H1 (cell line): ENCODE results near the gene SMYD3. TPM values are rescaled to one million over a fixed set of nuclear protein-coding genes. Genes with fewer than 3 reads are reported as not detected.

Experiments
- CTCF ChIA-PET: fragments of 300-600 bp; sonication (Branson Sonifier 250); formaldehyde crosslinking; loops from one replicate; lab custom pipeline; 2021; ENCODE audit not compliant: partially characterized antibody; lab: Charles Lee
- POLR2A ChIA-PET: fragments of 300-600 bp; sonication (Branson Sonifier 250); formaldehyde crosslinking; loops from one replicate; lab custom pipeline; 2021; ENCODE audit warnings: inconsistent platforms; ENCODE audit not compliant: partially characterized antibody; lab: Charles Lee
- DNase-seq, 2 experiments: peaks; one replicate each; pipeline versions ENCODE4 v3.0.0 to v3.0.0-alpha.2; 2010 to 2022; ENCODE audit warnings: low spot score in 2 of 2, low read depth in 1 of 2, mixed read lengths in 1 of 2
- FAIRE-seq: peaks from 2 replicates; lab custom pipeline; 2011; peaks lifted over from hg19 to GRCh38; lab: Jason Lieb, UNC
- H2AFZ ChIP-seq: 2 replicates; pipeline ENCODE4 v1.8.1; 2012; ENCODE audit warnings: low read length, inconsistent platforms
- H2AK5ac ChIP-seq: 2 replicates; pipeline ENCODE4 v1.6.1; 2013; ENCODE audit warnings: low read depth, low read length
- H2BK120ac ChIP-seq: replicated peaks from 2 replicates; pipeline ENCODE3; 2013; ENCODE audit warnings: low read depth, low read length, inconsistent platforms
- H2BK12ac ChIP-seq: 2 replicates; pipeline ENCODE4 v1.6.1; 2013; ENCODE audit warnings: low read depth, low read length
- H2BK15ac ChIP-seq: 2 replicates; pipeline ENCODE4 v1.6.1; 2013; ENCODE audit warnings: low read length
- H2BK20ac ChIP-seq: 2 replicates; pipeline ENCODE4 v1.6.1; 2013; ENCODE audit warnings: low read length
- H2BK5ac ChIP-seq: 2 replicates; pipeline ENCODE4 v1.6.1; 2013; ENCODE audit warnings: low read depth, low read length
- H3K14ac ChIP-seq: 2 replicates; pipeline ENCODE4 v1.6.1; 2013; ENCODE audit warnings: inconsistent platforms; ENCODE audit not compliant: insufficient read length
- H3K18ac ChIP-seq: 2 replicates; pipeline ENCODE4 v1.6.1; 2013; ENCODE audit warnings: low read length; ENCODE audit errors: extremely low read depth
- H3K23ac ChIP-seq: 2 replicates; pipeline ENCODE4 v1.6.1; 2013; ENCODE audit warnings: inconsistent platforms; ENCODE audit not compliant: insufficient read length
- H3K23me2 ChIP-seq: 2 replicates; pipeline ENCODE4 v1.6.1; 2013; ENCODE audit warnings: low read depth, low read length
- H3K27ac ChIP-seq: 2 replicates; pipeline ENCODE4 v1.6.1; 2011; ENCODE audit warnings: low read depth, low read length, inconsistent platforms
- H3K27me3 ChIP-seq, 4 experiments: replicated peaks in 1 of 4; 1 replicate in 1 of 4; 2 replicates in 3 of 4; pipeline versions ENCODE4 v1.6.1 to v1.8.1; 2011 to 2013; ENCODE audit warnings: low read length in 3 of 4, mild to moderate bottlenecking in 3 of 4, inconsistent platforms in 2 of 4, mixed read lengths in 2 of 4, moderate library complexity in 1 of 4; ENCODE audit not compliant: control insufficient read depth in 3 of 4, insufficient read depth in 3 of 4; ENCODE audit errors: extremely low read depth in 1 of 4
- H3K36me3 ChIP-seq, 4 experiments: 2 replicates each; pipeline versions ENCODE4 v1.6.1 to v1.8.1; 2011 to 2013; ENCODE audit warnings: mild to moderate bottlenecking in 4 of 4, low read length in 3 of 4, moderate library complexity in 2 of 4, control low read depth in 1 of 4, inconsistent platforms in 1 of 4; ENCODE audit not compliant: insufficient read depth in 4 of 4, control insufficient read depth in 2 of 4
- H3K4ac ChIP-seq: replicated peaks from 2 replicates; pipeline ENCODE3; 2013; ENCODE audit warnings: low read length, low read depth, mixed read lengths, inconsistent platforms; ENCODE audit not compliant: insufficient read length
- H3K4me1 ChIP-seq, 4 experiments: replicated peaks in 1 of 4; 1 replicate in 1 of 4; 2 replicates in 3 of 4; pipeline versions ENCODE4 v1.6.1 to v1.8.1; 2011 to 2013; ENCODE audit warnings: low read length in 3 of 4, inconsistent platforms in 2 of 4, mixed read lengths in 1 of 4; ENCODE audit not compliant: insufficient read depth in 4 of 4, control insufficient read depth in 3 of 4
- H3K4me2 ChIP-seq, 2 experiments: 2 replicates each; pipeline versions ENCODE4 v1.6.1 to v1.8.1; 2011 to 2013; ENCODE audit warnings: low read depth in 2 of 2, low read length in 2 of 2, control low read depth in 1 of 2, inconsistent platforms in 1 of 2, mild to moderate bottlenecking in 1 of 2; ENCODE audit not compliant: insufficient read depth in 1 of 2
- H3K4me3 ChIP-seq, 4 experiments: fragments of 200-600, 300-600 bp in 1 of 4; sonication (generic), shearing (Covaris generic), sonication (Bioruptor Twin) in 1 of 4; 2 replicates each; pipeline versions ENCODE4 v1.5.1 to v1.8.1; 2011 to 2016; ENCODE audit warnings: low read length in 4 of 4, low read depth in 3 of 4, control low read depth in 2 of 4, inconsistent platforms in 2 of 4, mild to moderate bottlenecking in 2 of 4, mixed read lengths in 1 of 4, moderate library complexity in 1 of 4; ENCODE audit not compliant: insufficient read depth in 2 of 4; ENCODE audit errors: extremely low read depth in 1 of 4
- H3K56ac ChIP-seq: replicated peaks from 2 replicates; pipeline ENCODE3; 2013; ENCODE audit warnings: low read depth, mild to moderate bottlenecking, mixed read lengths, low read length, inconsistent platforms; ENCODE audit not compliant: insufficient read length
- H3K79me1 ChIP-seq: 2 replicates; pipeline ENCODE4 v1.6.1; 2013; ENCODE audit warnings: low read depth, low read length, control low read depth
- H3K79me2 ChIP-seq, 2 experiments: 2 replicates each; pipeline versions ENCODE4 v1.6.1 to v1.8.1; 2012 to 2013; ENCODE audit warnings: low read length in 2 of 2, mild to moderate bottlenecking in 2 of 2, inconsistent platforms in 1 of 2; ENCODE audit not compliant: insufficient read depth in 2 of 2, control insufficient read depth in 1 of 2
- H3K9ac ChIP-seq, 4 experiments: replicated peaks in 1 of 4; 1 replicate in 1 of 4; 2 replicates in 3 of 4; pipeline versions ENCODE4 v1.6.1 to v1.8.1; 2011 to 2013; ENCODE audit warnings: low read depth in 3 of 4, low read length in 3 of 4, control low read depth in 2 of 4, mild to moderate bottlenecking in 2 of 4, moderate library complexity in 2 of 4, inconsistent platforms in 1 of 4; ENCODE audit errors: extremely low read depth in 1 of 4
- H3K9me3 ChIP-seq, 2 experiments: 2 replicates each; pipeline versions ENCODE4 v1.6.1 to v1.8.1; 2012 to 2013; ENCODE audit warnings: mild to moderate bottlenecking in 2 of 2, moderate library complexity in 2 of 2, control low read depth in 1 of 2, inconsistent platforms in 1 of 2, low read depth in 1 of 2, low read length in 1 of 2, mixed read lengths in 1 of 2; ENCODE audit not compliant: insufficient read depth in 2 of 2
- H4K20me1 ChIP-seq, 2 experiments: replicated peaks in 1 of 2; 2 replicates each; pipeline versions ENCODE3 to v1.8.1; 2011 to 2013; ENCODE audit warnings: inconsistent platforms in 2 of 2, low read length in 2 of 2, mild to moderate bottlenecking in 1 of 2; ENCODE audit not compliant: insufficient read depth in 2 of 2, control insufficient read depth in 1 of 2
- H4K5ac ChIP-seq: 2 replicates; pipeline ENCODE4 v1.6.1; 2013; ENCODE audit warnings: low read length, low read depth, mixed read lengths, inconsistent platforms; ENCODE audit not compliant: insufficient read length
- H4K8ac ChIP-seq: 2 replicates; pipeline ENCODE4 v1.8.0; 2013; ENCODE audit warnings: mild to moderate bottlenecking, moderate library complexity, low read length, inconsistent platforms; ENCODE audit not compliant: insufficient read depth; ENCODE audit errors: extremely low read depth
- H4K91ac ChIP-seq: replicated peaks from 2 replicates; pipeline ENCODE3; 2013; ENCODE audit warnings: low read length, mixed read lengths, inconsistent platforms; ENCODE audit not compliant: insufficient read length
- BACH1 ChIP-seq: IDR thresholded peaks from 2 replicates; pipeline ENCODE4 v1.6.1; 2012; ENCODE audit warnings: low read length, improper control_type of control experiment
- CBX5 ChIP-seq: fragments of 300-800, 300-1000 bp; sonication (generic); IDR thresholded peaks from 2 replicates; pipeline ENCODE4 v1.7.1; 2016; ENCODE audit warnings: antibody characterized with exemption, low read length, low read depth
- JUND ChIP-seq: IDR thresholded peaks from 2 replicates; pipeline ENCODE4 v1.6.1; 2011; ENCODE audit warnings: mild to moderate bottlenecking, improper control_type of control experiment, low read length
- WGBS, 2 experiments: shearing (Covaris generic) in 1 of 2; methylation state at CpG; one replicate each; pipeline versions ENCODE4 v1.1.6 to v1.1.7; 2013 to 2015; ENCODE audit warnings: low lambda C conversion rate in 2 of 2, mixed read lengths in 2 of 2, inconsistent platforms in 1 of 2, low coverage in 1 of 2, missing lambda C conversion rate in 1 of 2; ENCODE audit not compliant: insufficient replicate concordance in 2 of 2, insufficient coverage in 1 of 2, insufficient read length in 1 of 2; ENCODE audit errors: extremely low coverage in 1 of 2, missing lambda C conversion rate in 1 of 2; 5-methylcytosine and 5-hydroxymethylcytosine counted together
- polyA plus RNA-seq, 7 experiments: library from polyadenylated mRNA; depleted of rRNA in 3 of 7; stranded (reverse) in 5 of 7; unstranded in 2 of 7; fragments of >200 nt in 5 of 7; fragments of 200-250 nt in 2 of 7; gene quantifications; 1 replicate in 5 of 7; 2 replicates in 1 of 7; 4 replicates in 1 of 7; pipeline versions ENCODE4 v1.2.1 to v1.2.3, GENCODE V29; 2011 to 2013; ENCODE audit warnings: missing spikeins in 2 of 7, mixed read lengths in 2 of 7
- total RNA-seq: library from RNA; stranded (reverse); fragmentation: NEBNext Ultra II Directional; extraction: Animal tissue kit (Norgen Biotek cat#: 25700); gene quantifications from 2 replicates; pipeline ENCODE4 v1.2.1, GENCODE V29; 2021

The SMYD3 gene
- total and polyA plus RNA-seq, 2 of the 8 experiments (the other 6 are each of a cell fraction or from before 2014, with no cell fraction given), result 17.3 to 25.4 TPM

- Histone ChIP-seq H2BK120ac (no peak overlapping the region), H3K4ac (no peak overlapping the region), H4K91ac (no peak overlapping the region), H4K20me1 (no peaks in the 10 kb centered on the region), H3K9ac (no peak overlapping the region), H2AFZ (no peak overlapping the region), H4K8ac (no peak overlapping the region), H3K14ac (no peak overlapping the region), H2BK20ac (no peak overlapping the region), H3K27ac (no peak overlapping the region), H3K36me3 (no peaks in the 10 kb centered on the region), H2BK12ac (no peak overlapping the region), H3K18ac (no peak overlapping the region), H3K9me3 (no peaks in the 10 kb centered on the region), H4K5ac (no peak overlapping the region), H3K23me2 (no peaks in the 10 kb centered on the region), H3K79me2 (no peaks in the 10 kb centered on the region), H2AK5ac (no peak overlapping the region), H3K79me1 (no peaks in the 10 kb centered on the region), H3K27me3 (no peaks in the 10 kb centered on the region), H2BK15ac (no peak overlapping the region), H2BK5ac (no peak overlapping the region), H3K4me1 (peaks cover 0 to 3% (median 0%) of the 10 kb centered on the region in 4 experiments; a peak in 1 of 7 replicates), H3K56ac (no peak overlapping the region), H3K23ac (no peak overlapping the region), H3K4me3 (peak overlapping the region in 2 of 4 experiments; percentile 4 to 51; a peak in 3 of 8 replicates), H3K4me2 (peak overlapping the region; percentile 8 to 23; a peak in 2 of 4 replicates)
- DNase-seq, result peak in 1 of 2 experiments; percentile 27
- WGBS, 2 experiments, result 45% methylated on average over 3 of the region's 12 CpGs; no CpG with 5 or more reads in 1 of the 2 experiments
- POLR2A ChIA-PET, result interaction anchor here (0.8 to 1.3 kb wide), 2 partner anchors 15 to 355 kb away, joined by 3 read pairs; no protein-coding TSS in a partner anchor
- CTCF ChIA-PET, result interaction anchor here (1.2 to 1.4 kb wide), 3 partner anchors 10 to 13 kb away, joined by 3 to 7 read pairs (median 4); no protein-coding TSS in a partner anchor
- TF ChIP-seq CBX5 (no peak), BACH1 (no peak), JUND (peak; percentile 83)
- no peak for FAIRE-seq
Measured at GRCh38 chr1:246324711-246325110, 182.4 kb downstream of the SMYD3 start.
